Stomach (tissue), 9 donors: Measurements from ENCODE around the gene MIPEP. TPM values are rescaled to one million over a fixed set of nuclear protein-coding genes. Genes with fewer than 3 reads are reported as not detected.
A peak's percentile ranks its signal among the peaks of the same experiment; 100 is the strongest.

ENCODE experiments used
- DNase-seq, 2 donors: peaks; one replicate each; pipeline versions ENCODE4 v3.0.0 to v3.0.0-alpha.2; 2013 to 2019
- H3K27ac ChIP-seq, 5 donors: fragments of 200-600 bp in 4 of 5; sonication (generic) in 4 of 5; one replicate each; pipeline ENCODE4 v1.5.1; 2013 to 2019; ENCODE audit warnings: mild to moderate bottlenecking in 1 of 5, moderate library complexity in 1 of 5
- H3K27me3 ChIP-seq, 3 donors: fragments of 200-600 bp; sonication (generic); one replicate each; pipeline ENCODE4 v1.5.1; 2017 to 2019; ENCODE audit warnings: mixed run types in 1 of 3
- H3K36me3 ChIP-seq, 4 donors: fragments of 200-600 bp; sonication (generic); 1 replicate in 3 of 4; 2 replicates in 1 of 4; pipeline ENCODE4 v1.5.1; 2016 to 2019
- H3K4me1 ChIP-seq, 4 donors: fragments of 200-600 bp; sonication (generic); one replicate each; pipeline ENCODE4 v1.5.1; 2016 to 2019
- H3K4me3 ChIP-seq, 4 donors: fragments of 200-600 bp; sonication (generic) in 3 of 4; one replicate each; pipeline ENCODE4 v1.5.1; 2016 to 2019; ENCODE audit warnings: mild to moderate bottlenecking in 1 of 4
- H3K9me3 ChIP-seq, 4 donors: fragments of 200-600 bp; sonication (generic); one replicate each; pipeline ENCODE4 v1.5.1; 2016 to 2019
- EP300 ChIP-seq: sonication (generic); formaldehyde crosslinking; IDR thresholded peaks from one replicate; pipeline ENCODE4 v1.6.1; 2017; ENCODE audit warnings: antibody characterized with exemption
- POLR2A ChIP-seq, 4 donors: fragments of 450-650 bp; IDR thresholded peaks; one replicate each; pipeline ENCODE4 v1.6.1; 2016; ENCODE audit warnings: antibody characterized with exemption in 4 of 4, control low read depth in 2 of 4, mild to moderate bottlenecking in 1 of 4, moderate library complexity in 1 of 4
- POLR2AphosphoS5 ChIP-seq, 3 donors: sonication (generic); formaldehyde crosslinking; IDR thresholded peaks; one replicate each; pipeline ENCODE4 v1.6.1; 2016; ENCODE audit warnings: antibody characterized with exemption in 3 of 3
- WGBS, 5 donors: extraction: QIAGEN DNeasy Blood & Tissue Kit in 3 of 5; methylation state at CpG; one replicate each; pipeline versions ENCODE4 v1.1.5 to v1.1.7; 2013 to 2018; 5-methylcytosine and 5-hydroxymethylcytosine counted together
- intact Hi-C: fragments of 100-400 bp; cut with DNase I; formaldehyde crosslinking; loops from one replicate; pipeline ENCODE4 v1.15.1; 2023; ENCODE audit warnings: low total_unique reads
- polyA plus RNA-seq, 3 donors: library from polyadenylated mRNA; stranded (reverse); fragments of 200-250 nt; gene quantifications; one replicate each; pipeline ENCODE4 v1.2.3, GENCODE V29; 2013
- total RNA-seq, 5 donors: library from RNA; depleted of rRNA; stranded (reverse); fragments of >200 nt; gene quantifications; one replicate each; pipeline versions ENCODE4 v1.1.0 to v1.2.3, GENCODE V29; 2014 to 2016
- TF ChIP-seq, protein P1 (sequence below), 7 experiments: fragments of 450-650 bp in 4 of 7; fragments of 200-600 bp in 3 of 7; sonication (generic) in 3 of 7; IDR thresholded peaks; one replicate each; pipeline ENCODE4 v1.5.1; 2016 to 2019; ENCODE audit warnings: antibody characterized with exemption in 7 of 7, control low read depth in 2 of 7, mild to moderate bottlenecking in 1 of 7
- donor health status: healthy with polysubstance abuse.
- donor health status: Bipolar disorder and iron deficiency.
- donor health status: healthy.

Gene MIPEP
- total and polyA plus RNA-seq, 8 donors: 1.2 to 43.2 (median 15.2) TPM

GRCh38 chr13:23796551-23796950 is 92.6 kb downstream of the MIPEP start:
- Histone ChIP-seq H3K27ac (no peak overlapping the region), H3K9me3 (no peaks in the 10 kb centered on the region), H3K4me3 (no peak overlapping the region), H3K36me3 (peaks cover 0 to 20% (median 0%) of the 10 kb centered on the region in 4 donors), H3K4me1 (peaks cover 5 to 22% (median 13%) of the 10 kb centered on the region in 4 donors), H3K27me3 (no peaks in the 10 kb centered on the region)
- intact Hi-C loops: no loop called here
- no peak for DNase-seq
- 67 to 79% (median 69%) methylated on average over 2 of the region's 2 CpGs for WGBS, 5 donors
- TF ChIP-seq EP300 (no peak), POLR2A (IDR thresholded peaks at IDR 0.05) (no peak)
- TF ChIP-seq, protein P1, sequence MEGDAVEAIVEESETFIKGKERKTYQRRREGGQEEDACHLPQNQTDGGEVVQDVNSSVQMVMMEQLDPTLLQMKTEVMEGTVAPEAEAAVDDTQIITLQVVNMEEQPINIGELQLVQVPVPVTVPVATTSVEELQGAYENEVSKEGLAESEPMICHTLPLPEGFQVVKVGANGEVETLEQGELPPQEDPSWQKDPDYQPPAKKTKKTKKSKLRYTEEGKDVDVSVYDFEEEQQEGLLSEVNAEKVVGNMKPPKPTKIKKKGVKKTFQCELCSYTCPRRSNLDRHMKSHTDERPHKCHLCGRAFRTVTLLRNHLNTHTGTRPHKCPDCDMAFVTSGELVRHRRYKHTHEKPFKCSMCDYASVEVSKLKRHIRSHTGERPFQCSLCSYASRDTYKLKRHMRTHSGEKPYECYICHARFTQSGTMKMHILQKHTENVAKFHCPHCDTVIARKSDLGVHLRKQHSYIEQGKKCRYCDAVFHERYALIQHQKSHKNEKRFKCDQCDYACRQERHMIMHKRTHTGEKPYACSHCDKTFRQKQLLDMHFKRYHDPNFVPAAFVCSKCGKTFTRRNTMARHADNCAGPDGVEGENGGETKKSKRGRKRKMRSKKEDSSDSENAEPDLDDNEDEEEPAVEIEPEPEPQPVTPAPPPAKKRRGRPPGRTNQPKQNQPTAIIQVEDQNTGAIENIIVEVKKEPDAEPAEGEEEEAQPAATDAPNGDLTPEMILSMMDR (IDR thresholded peaks at IDR 0.05): no peak

- intact Hi-C loops: no loop called here
- no peak for DNase-seq
Measured at GRCh38 chr13:23794267-23795161, 94.7 kb downstream of the MIPEP start.

DNA sequence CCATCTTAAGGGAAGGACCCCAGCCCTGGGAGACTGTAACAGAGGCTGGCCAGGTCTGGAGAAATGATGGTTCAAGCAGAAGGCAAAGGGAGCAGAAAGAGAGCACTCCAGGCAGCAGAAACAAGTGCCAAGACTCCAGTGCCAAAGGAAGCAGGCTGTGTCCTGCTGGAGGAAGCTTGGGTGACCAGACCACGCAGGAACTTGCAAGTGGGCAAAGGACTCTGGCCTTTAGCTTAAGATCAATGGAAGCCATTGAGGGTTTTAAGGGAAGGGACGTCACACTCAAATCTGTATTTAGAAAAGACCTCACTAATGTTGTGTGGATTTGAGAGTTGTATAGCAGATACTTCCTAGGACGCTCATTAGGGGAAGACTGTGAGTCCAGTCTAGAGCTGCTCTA is 95.5 kb downstream of the MIPEP start:
- Histone ChIP-seq H3K4me3 (no peak overlapping the region), H3K4me1 (peaks cover 5 to 39% (median 21%) of the 10 kb centered on the region in 4 donors), H3K27me3 (no peaks in the 10 kb centered on the region), H3K36me3 (peaks cover 0 to 17% (median 0%) of the 10 kb centered on the region in 4 donors), H3K9me3 (no peaks in the 10 kb centered on the region), H3K27ac (peak overlapping the region in 2 of 5 donors; percentile 18 to 30)
- no peak for DNase-seq
- TF ChIP-seq POLR2A (IDR thresholded peaks at IDR 0.05) (no peak), EP300 (no peak), POLR2AphosphoS5 (IDR thresholded peaks at IDR 0.05) (no peak)
- TF ChIP-seq, protein P1 (IDR thresholded peaks at IDR 0.05): no peak
- 74 to 92% (median 84%) methylated on average over 3 of the region's 3 CpGs for WGBS, 5 donors
- intact Hi-C loops: no loop called here

More at GRCh38 chr13:23794267-23795161, 94.7 kb downstream of the MIPEP start:
- Histone ChIP-seq H3K4me3 (no peak overlapping the region), H3K9me3 (no peaks in the 10 kb centered on the region), H3K27ac (peak overlapping the region in 2 of 5 donors; percentile 18 to 38), H3K27me3 (no peaks in the 10 kb centered on the region), H3K4me1 (peaks cover 5 to 36% (median 21%) of the 10 kb centered on the region in 4 donors), H3K36me3 (peaks cover 0 to 20% (median 0%) of the 10 kb centered on the region in 4 donors)
- WGBS, 5 donors: 19 to 33% (median 24%) methylated on average over 7 of the region's 7 CpGs
- TF ChIP-seq EP300 (no peak), POLR2A (IDR thresholded peaks at IDR 0.05) (no peak), POLR2AphosphoS5 (IDR thresholded peaks at IDR 0.05) (no peak)
- TF ChIP-seq, protein P1 (IDR thresholded peaks at IDR 0.05): no peak

GRCh38 chr13:23792680-23793079 is 96.5 kb downstream of the MIPEP start:
- no peak overlapping the region for H3K4me3 ChIP-seq
- H3K4me1 ChIP-seq: peaks cover 5 to 39% (median 21%) of the 10 kb centered on the region in 4 donors
- no peak for DNase-seq
- WGBS, 5 donors: 82 to 88% (median 83%) methylated on average over 1 of the region's 1 CpG
- peaks cover 0 to 6% (median 0%) of the 10 kb centered on the region in 4 donors for H3K36me3 ChIP-seq
- H3K9me3 ChIP-seq: no peaks in the 10 kb centered on the region
- H3K27me3 ChIP-seq: no peaks in the 10 kb centered on the region
- no peak for TF ChIP-seq EP300
- TF ChIP-seq, protein P1 (IDR thresholded peaks at IDR 0.05): no peak
- TF ChIP-seq POLR2A (IDR thresholded peaks at IDR 0.05): no peak
- no peak for TF ChIP-seq POLR2AphosphoS5 (IDR thresholded peaks at IDR 0.05)
- no peak overlapping the region for H3K27ac ChIP-seq
- intact Hi-C loops: no loop called here
